Measurements from ENCODE around the gene MYH6. TPM values are rescaled to one million over a fixed set of nuclear protein-coding genes. Genes with fewer than 3 reads are reported as not detected.

MYH6 gene
- total RNA-seq, 2 donors from 2014 or later: 1.3 TPM; not detected in 1

- DNase-seq (ENCODE audit: low spot score): no peak
- intact Hi-C loops (cut with DNase I): no loop called here
Measured at GRCh38 chr14:23382731-23383440, 25.2 kb downstream of the MYH6 start.

DNA sequence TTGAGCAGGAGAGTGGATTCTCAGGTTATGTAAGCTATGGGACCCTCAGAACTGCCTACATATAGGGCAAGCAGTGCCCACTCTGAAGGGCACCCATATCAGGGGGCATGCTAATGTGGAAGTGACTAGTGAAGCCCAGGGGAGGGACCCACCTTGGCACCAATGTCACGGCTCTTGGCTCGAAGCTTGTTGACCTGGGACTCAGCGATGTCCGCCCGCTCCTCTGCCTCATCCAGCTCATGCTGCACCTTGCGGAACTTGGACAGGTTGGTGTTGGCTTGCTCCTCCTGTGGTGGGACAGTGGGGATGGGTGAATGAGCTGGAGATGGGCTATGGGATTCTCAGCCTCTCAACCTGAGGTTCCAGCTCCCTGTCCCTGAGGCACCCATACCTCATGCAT, 25.8 kb downstream of the MYH6 start:
- intact Hi-C loops (cut with DNase I): no loop called here
- no peak for DNase-seq (ENCODE audit: low spot score)

DNA sequence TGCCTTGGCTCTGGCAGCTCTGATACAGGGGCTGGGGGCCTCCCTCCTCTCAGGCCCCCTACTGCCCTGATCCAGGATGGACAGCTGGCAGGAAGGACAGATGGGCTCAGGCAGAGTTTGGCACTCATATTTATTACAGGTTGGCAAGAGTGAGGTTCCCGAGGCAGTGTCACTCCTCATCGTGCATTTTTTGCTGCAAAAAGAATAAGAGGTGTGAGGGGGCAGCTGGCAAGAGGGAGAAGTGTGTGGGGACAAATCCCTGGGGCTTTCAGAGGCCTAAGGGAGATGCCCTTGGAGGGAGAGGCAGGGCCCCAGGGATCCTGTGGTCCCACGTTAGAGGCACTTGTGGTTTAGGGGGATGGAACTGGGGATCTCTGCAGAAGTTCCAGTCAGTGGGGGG, 26.2 kb downstream of the MYH6 start:
- intact Hi-C loops (cut with DNase I): loop anchor here in 1 of 2 donors (2.0 kb wide), 1 partner anchor 53 kb away; no protein-coding TSS in a partner anchor
- DNase-seq (ENCODE audit: low spot score): no peak

DNA sequence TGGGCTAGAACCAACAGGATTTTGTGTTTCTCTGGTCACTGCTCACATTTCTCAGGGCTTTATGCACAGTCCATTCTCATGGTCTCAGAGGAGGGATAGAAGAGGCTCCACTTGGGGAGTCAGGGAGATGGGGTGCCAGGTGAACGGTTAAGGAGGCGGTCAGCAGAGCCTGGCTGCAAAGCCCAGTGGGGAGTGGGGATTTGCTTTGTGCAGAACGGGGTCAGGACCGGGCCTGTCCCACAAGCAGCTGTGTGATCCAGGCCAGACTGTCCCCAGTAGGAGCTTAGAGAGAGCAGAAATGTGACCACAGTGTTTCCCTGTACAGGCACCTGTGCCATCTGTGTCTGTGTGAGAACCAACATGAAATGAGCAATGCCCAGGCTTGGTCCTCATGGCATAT, 27.1 kb downstream of the MYH6 start:
- intact Hi-C loops (cut with DNase I): loop anchor here in 1 of 2 donors (2.0 kb wide), 1 partner anchor 52 kb away; no protein-coding TSS in a partner anchor
- DNase-seq (ENCODE audit: low spot score): no peak

DNA sequence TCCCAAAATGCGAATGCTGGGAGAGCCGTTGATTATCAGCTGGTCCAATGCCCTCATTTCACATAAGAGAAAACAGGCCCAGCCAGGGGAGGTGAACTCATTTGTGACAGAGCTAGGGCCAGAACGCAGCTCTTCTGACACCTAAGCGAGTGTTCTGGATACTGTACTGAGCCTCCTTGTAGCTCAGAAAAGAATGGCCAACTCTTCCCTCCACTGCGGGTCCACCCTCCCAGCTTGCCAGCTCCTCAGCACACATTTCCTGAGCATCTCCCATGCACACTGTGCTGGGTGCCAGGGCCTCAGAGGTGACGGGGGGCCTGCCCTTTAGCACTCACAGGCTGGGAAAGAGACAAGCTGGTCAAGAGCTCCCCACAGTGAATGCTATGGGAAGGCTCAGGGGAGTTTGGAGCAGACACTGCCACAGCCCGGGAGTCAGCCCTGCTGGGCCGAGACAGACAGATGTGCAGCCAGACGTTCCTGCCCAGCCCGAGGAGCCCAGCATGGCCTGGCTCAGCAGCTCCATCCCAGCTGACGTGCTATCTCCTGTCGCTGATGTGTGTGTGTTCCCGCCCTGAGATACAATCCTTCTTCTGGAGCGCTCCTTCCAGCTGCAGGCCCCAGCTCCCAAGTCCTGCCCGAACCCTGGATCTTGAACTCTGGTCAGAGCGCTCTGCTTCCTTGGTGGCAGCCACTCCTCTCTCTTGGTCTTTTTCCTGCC, 27.7 kb downstream of the MYH6 start:
- no peak for DNase-seq (ENCODE audit: low spot score)
- intact Hi-C loops (cut with DNase I): loop anchor here in 1 of 2 donors (2.0 kb wide), 1 partner anchor 52 kb away; no protein-coding TSS in a partner anchor

- intact Hi-C loops (cut with DNase I): loop anchor here (2.0 to 5.0 kb wide), 2 partner anchors 47 to 51 kb away; no protein-coding TSS in a partner anchor
Measured at GRCh38 chr14:23379366-23380196, 28.5 kb downstream of the MYH6 start.

GRCh38 chr14:23378612-23379220, 29.4 kb downstream of the MYH6 start:
- no peak for DNase-seq (ENCODE audit: low spot score)
- intact Hi-C loops (cut with DNase I): loop anchor here in 1 of 2 donors (5.0 kb wide), 1 partner anchor 46 kb away; no protein-coding TSS in a partner anchor

More at GRCh38 chr14:23379366-23380196, 28.5 kb downstream of the MYH6 start:
- no peak for DNase-seq (ENCODE audit: low spot score)

DNA sequence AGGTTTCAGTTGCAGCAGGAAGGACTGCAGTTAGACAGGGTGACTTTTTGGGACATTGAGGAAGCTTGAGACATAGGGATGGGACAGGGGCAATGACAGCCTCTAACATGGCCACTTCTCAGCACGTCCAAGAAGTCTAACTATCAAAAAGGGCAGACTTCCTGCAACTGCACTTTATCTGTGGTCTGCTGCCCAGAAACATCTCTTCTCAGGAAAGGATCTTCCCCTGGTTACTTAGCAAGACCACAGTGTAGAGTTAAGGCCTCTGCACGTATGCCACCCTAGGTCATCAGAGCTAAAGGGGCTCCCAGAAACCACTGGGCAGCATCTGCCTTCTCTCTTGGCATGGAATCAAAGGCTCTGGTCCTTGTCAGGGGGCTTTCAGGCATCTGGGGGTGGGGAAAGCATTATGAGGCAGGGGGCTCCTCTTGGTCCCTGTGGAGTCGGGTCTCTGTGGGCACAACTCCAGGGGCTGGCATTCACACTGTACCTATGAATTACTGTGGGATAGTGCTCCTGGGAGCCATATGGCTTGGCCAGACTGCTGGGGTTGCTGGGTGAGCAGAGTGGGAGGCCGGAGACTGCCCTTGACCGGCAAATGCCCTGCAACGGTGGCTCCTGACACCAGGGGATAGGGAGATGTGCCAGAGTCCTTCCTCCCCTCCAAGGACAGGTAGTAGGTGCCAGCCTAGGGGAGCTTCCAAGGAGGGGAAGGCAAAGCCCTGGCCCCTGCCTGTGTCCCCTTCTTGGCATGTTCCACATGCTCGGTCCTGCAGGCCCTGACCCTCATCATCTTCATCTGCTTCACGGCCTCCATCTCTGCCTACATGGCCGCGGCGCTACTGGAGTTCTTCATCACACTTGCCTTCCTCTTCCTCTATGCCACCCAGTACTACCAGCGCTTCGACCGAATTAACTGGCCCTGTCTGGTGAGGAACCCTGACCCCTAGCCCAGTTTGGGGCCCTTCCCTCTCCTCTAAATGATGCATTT, 30.2 kb downstream of the MYH6 start:
- no peak for DNase-seq (ENCODE audit: low spot score)
- intact Hi-C loops (cut with DNase I): loop anchor here in 1 of 2 donors (5.0 kb wide), 1 partner anchor 46 kb away; no protein-coding TSS in a partner anchor

GRCh38 chr14:23377198-23377550, 30.9 kb downstream of the MYH6 start:
- intact Hi-C loops (cut with DNase I): loop anchor here in 1 of 2 donors (5.0 kb wide), 1 partner anchor 45 kb away; no protein-coding TSS in a partner anchor
- no peak for DNase-seq (ENCODE audit: low spot score)

DNA sequence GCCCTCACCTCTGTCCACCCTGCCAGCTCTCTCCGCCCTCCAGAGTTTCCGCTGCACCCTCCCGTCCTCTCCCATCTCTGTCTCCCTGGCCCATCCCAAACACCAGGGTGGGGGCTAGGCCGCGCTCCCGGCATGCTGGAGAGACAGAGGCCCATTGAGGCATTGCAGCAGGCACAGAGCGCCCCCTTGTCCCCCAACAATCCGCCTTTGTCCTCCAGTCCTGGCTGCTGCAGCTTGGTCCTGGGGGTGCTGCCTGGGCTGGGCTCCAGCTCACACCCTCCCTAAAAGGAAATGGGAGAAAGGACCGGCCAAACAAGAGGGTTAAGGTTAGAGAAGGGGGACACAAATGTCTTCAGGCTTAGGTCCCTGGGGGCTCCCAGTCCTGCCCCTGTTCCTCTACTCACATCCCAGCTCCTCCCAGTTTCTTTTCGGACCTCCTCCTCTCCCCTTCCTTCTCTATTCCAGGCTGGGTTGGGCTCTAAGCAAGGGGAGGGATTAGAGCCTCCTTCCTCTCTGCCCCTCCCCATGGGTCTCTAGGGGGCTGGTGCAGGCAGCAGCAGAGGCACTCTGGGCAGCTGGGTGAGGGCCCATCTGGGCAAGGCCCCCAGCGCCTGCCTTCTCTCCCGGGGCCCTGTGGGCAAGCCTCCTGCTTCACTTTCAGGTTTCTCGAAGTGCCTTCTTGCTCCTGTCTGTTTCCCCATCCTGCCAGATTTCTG, 31.4 kb downstream of the MYH6 start, which contains the start of gene CMTM5:
Gene CMTM5, plus strand, starts transcription at position 565 of the 716 bp plus-strand sequence. CDS start 206 bp downstream, outside the sequence.
- intact Hi-C loops (cut with DNase I): loop anchor here in 1 of 2 donors (5.0 kb wide), 1 partner anchor 44 kb away; no protein-coding TSS in a partner anchor
- DNase-seq (ENCODE audit: low spot score): peak; percentile 81

GRCh38 chr14:23375527-23376251, 32.4 kb downstream of the MYH6 start:
- DNase-seq (ENCODE audit: low spot score): peak; percentile 60
- intact Hi-C loops (cut with DNase I): loop anchor here in 1 of 2 donors (5.0 kb wide), 1 partner anchor 43 kb away; no protein-coding TSS in a partner anchor

DNA sequence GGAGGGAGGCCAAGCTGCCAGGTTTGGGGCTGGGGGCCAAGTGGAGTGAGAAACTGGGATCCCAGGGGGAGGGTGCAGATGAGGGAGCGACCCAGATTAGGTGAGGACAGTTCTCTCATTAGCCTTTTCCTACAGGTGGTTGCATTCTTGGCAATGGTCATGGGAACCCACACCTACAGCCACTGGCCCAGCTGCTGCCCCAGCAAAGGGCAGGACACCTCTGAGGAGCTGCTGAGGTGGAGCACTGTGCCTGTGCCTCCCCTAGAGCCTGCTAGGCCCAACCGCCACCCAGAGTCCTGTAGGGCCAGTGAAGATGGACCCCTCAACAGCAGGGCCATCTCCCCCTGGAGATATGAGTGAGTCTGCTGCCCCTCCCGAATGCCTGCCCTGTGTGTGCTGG, 35.0 kb downstream of the MYH6 start:
- intact Hi-C loops (cut with DNase I): no loop called here

GRCh38 chr14:23372509-23372908, 35.6 kb downstream of the MYH6 start, which contains the start of gene IL25:
Gene IL25 (plus strand): TSS chr14:23372809.
- DNase-seq (ENCODE audit: low spot score): no peak
- intact Hi-C loops (cut with DNase I): no loop called here

More for the DNA sequence above, 35.0 kb downstream of the MYH6 start:
- peak; percentile 41 for DNase-seq (ENCODE audit: low spot score)

DNA sequence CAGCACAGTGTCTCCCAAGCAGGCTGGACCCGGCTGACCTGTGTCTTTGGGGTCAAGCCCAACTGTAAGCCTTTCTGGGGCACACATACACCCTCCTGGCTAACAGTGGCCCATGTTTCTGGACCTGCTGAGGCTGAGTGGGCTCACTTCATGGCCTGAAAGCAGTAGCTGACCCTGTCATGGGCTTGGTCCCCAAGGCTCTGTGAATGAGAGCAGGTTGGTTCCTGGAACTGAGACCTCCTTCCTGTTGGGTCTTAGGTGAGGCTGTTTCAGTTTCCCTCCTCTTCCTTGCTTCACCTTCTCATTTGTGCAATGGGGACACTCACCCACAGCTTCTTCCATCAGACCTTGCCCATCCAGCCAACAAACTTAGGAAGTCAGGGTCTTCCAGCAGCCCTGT, 36.2 kb downstream of the MYH6 start:
- intact Hi-C loops (cut with DNase I): no loop called here
- DNase-seq (ENCODE audit: low spot score): peak; percentile 58

GRCh38 chr14:23370221-23370620, 37.9 kb downstream of the MYH6 start:
- intact Hi-C loops (cut with DNase I): no loop called here
- no peak for DNase-seq (ENCODE audit: low spot score)

GRCh38 chr14:23366426-23366921, 41.6 kb downstream of the MYH6 start:
- intact Hi-C loops (cut with DNase I): no loop called here
- DNase-seq (ENCODE audit: low spot score): peak; percentile 90
